Chondrocyte (in vitro differentiated cells): Measurements from ENCODE around the gene CADM1. TPM values are rescaled to one million over a fixed set of nuclear protein-coding genes. Genes with fewer than 3 reads are reported as not detected.
A peak's percentile ranks its signal among the peaks of the same experiment; 100 is the strongest.

ENCODE experiments used
- DNase-seq: peaks from one replicate; pipeline ENCODE4 v3.0.0; 2021; ENCODE audit warnings: mixed read lengths, low spot score
- H3K27ac Mint-ChIP-seq: one replicate; pipeline ENCODE4 v1.8.0; 2021; ENCODE audit warnings: mild to moderate bottlenecking, moderate library complexity, mixed read lengths; ENCODE audit not compliant: unreplicated experiment
- H3K27me3 Mint-ChIP-seq: 2 replicates; pipeline ENCODE4 v1.8.0; 2021; ENCODE audit warnings: low read depth, mixed read lengths
- H3K36me3 Mint-ChIP-seq: 2 replicates; pipeline ENCODE4 v1.8.0; 2021; ENCODE audit warnings: low read depth, mixed read lengths
- H3K4me1 Mint-ChIP-seq: 2 replicates; pipeline ENCODE4 v1.8.0; 2021; ENCODE audit warnings: low read depth, mild to moderate bottlenecking, mixed read lengths
- H3K4me3 Mint-ChIP-seq: one replicate; pipeline ENCODE4 v1.8.0; 2021; ENCODE audit warnings: mild to moderate bottlenecking, moderate library complexity, mixed read lengths; ENCODE audit not compliant: unreplicated experiment
- H3K9me3 Mint-ChIP-seq: 2 replicates; pipeline ENCODE4 v1.8.0; 2021; ENCODE audit warnings: low read depth, mixed read lengths
- CTCF ChIP-seq: fragments of 200-600 bp; sonication (generic); IDR thresholded peaks from 2 replicates; pipeline ENCODE4 v1.5.0; 2021; ENCODE audit warnings: antibody characterized with exemption, mild to moderate bottlenecking, moderate library complexity
- total RNA-seq: library from RNA; stranded (reverse); gene quantifications from 3 replicates; pipeline ENCODE4 v1.2.1, GENCODE V29; 2021

The CADM1 gene
- total RNA-seq, 1 donor from 2014 or later: 29.0 TPM

- Mint-ChIP-seq H3K4me3 (no peak overlapping the region), H3K4me1 (peaks cover 33% of the 10 kb centered on the region), H3K27ac (no peak overlapping the region), H3K36me3 (no peaks in the 10 kb centered on the region), H3K9me3 (no peaks in the 10 kb centered on the region), H3K27me3 (no peaks in the 10 kb centered on the region)
- DNase-seq: no peak
- TF ChIP-seq CTCF: no peak
Observed at GRCh38 chr11:115409116-115409670, 95.0 kb downstream of the CADM1 start.

- no peak overlapping the region for H3K4me3 Mint-ChIP-seq
- H3K27ac Mint-ChIP-seq: peak overlapping the region; percentile 70
- H3K4me1 Mint-ChIP-seq: peaks cover 33% of the 10 kb centered on the region
Observed at GRCh38 chr11:115408036-115408921, 95.9 kb downstream of the CADM1 start.

GRCh38 chr11:115407496-115407895 lies 96.7 kb downstream of the CADM1 start:
- Mint-ChIP-seq H3K36me3 (no peaks in the 10 kb centered on the region), H3K27ac (no peak overlapping the region), H3K9me3 (no peaks in the 10 kb centered on the region), H3K4me1 (peaks cover 33% of the 10 kb centered on the region), H3K4me3 (no peak overlapping the region), H3K27me3 (no peaks in the 10 kb centered on the region)
- no peak for DNase-seq
- TF ChIP-seq CTCF: no peak

More at GRCh38 chr11:115408036-115408921, 95.9 kb downstream of the CADM1 start:
- peak; percentile 22 for TF ChIP-seq CTCF
- no peaks in the 10 kb centered on the region for H3K9me3 Mint-ChIP-seq
- H3K27me3 Mint-ChIP-seq: no peaks in the 10 kb centered on the region
- no peak for DNase-seq
- H3K36me3 Mint-ChIP-seq: no peaks in the 10 kb centered on the region

- H3K4me1 Mint-ChIP-seq: peaks cover 33% of the 10 kb centered on the region
- H3K27ac Mint-ChIP-seq: no peak overlapping the region
- H3K9me3 Mint-ChIP-seq: no peaks in the 10 kb centered on the region
- H3K27me3 Mint-ChIP-seq: no peaks in the 10 kb centered on the region
- DNase-seq: no peak
- no peak overlapping the region for H3K4me3 Mint-ChIP-seq
- H3K36me3 Mint-ChIP-seq: no peaks in the 10 kb centered on the region
- no peak for TF ChIP-seq CTCF
Observed at GRCh38 chr11:115406404-115406803, 97.8 kb downstream of the CADM1 start.

GRCh38 chr11:115398333-115399080 lies 105.7 kb downstream of the CADM1 start:
- Mint-ChIP-seq H3K27me3 (no peaks in the 10 kb centered on the region), H3K4me1 (peaks cover 3% of the 10 kb centered on the region), H3K27ac (no peak overlapping the region), H3K4me3 (no peak overlapping the region), H3K36me3 (no peaks in the 10 kb centered on the region), H3K9me3 (no peaks in the 10 kb centered on the region)
- DNase-seq: no peak
- no peak for TF ChIP-seq CTCF
